ENCODE results near the gene AKNA.

The AKNA gene

DNA sequence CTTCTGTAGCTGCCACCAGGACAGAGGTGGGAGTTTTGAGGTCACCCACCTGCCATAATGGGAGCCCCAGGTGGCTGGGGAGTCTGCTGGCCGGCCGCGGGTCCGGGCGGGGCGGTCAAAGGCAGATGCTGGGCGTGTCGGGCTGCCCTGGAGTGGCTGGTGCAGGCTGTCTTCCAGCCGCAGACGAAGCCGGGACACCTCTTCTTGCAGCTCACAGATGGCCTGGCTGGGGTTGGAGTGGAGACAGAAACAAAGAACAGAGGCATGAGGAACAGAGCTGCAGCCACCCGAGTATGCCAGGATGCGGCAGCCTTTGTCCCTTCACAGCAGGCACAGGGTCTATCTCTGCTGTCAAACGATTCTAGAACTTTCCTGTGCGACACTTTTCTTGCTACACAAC lies 40.1 kb downstream of the AKNA start:
- no peak for TF ChIP-seq REST (IDR thresholded peaks at IDR 0.05; ENCODE audit: insufficient read depth in 1 of 2, low read depth in 2 of 2, low read length in 2 of 2)
- no peak for TF ChIP-seq TAF1 (IDR thresholded peaks at IDR 0.05; ENCODE audit: borderline replicate concordance, insufficient read depth, low read length)
- TF ChIP-seq POLR2AphosphoS5 (IDR thresholded peaks at IDR 0.05; ENCODE audit: low read depth, low read length), result no peak
- TF ChIP-seq FOXP2 (optimal IDR thresholded peaks at IDR 0.05; ENCODE audit: borderline replicate concordance, extremely low read depth, extremely low read length, insufficient read depth), result no peak
- no peak for TF ChIP-seq SIN3A (IDR thresholded peaks at IDR 0.05; ENCODE audit: borderline replicate concordance, insufficient read depth, low read length)

- TF ChIP-seq FOXP2 (optimal IDR thresholded peaks at IDR 0.05; ENCODE audit: borderline replicate concordance, extremely low read depth, extremely low read length, insufficient read depth) (no peak), SIN3A (IDR thresholded peaks at IDR 0.05; ENCODE audit: borderline replicate concordance, insufficient read depth, low read length) (no peak), POLR2AphosphoS5 (IDR thresholded peaks at IDR 0.05; ENCODE audit: low read depth, low read length) (no peak), REST (IDR thresholded peaks at IDR 0.05; ENCODE audit: insufficient read depth in 1 of 2, low read depth in 2 of 2, low read length in 2 of 2) (no peak), TAF1 (IDR thresholded peaks at IDR 0.05; ENCODE audit: borderline replicate concordance, insufficient read depth, low read length) (no peak)
These were observed 41.6 kb downstream of the AKNA start for GRCh38 chr9:114346146-114346545.

- no peak for TF ChIP-seq POLR2AphosphoS5 (IDR thresholded peaks at IDR 0.05; ENCODE audit: low read depth, low read length)
- no peak for TF ChIP-seq FOXP2 (optimal IDR thresholded peaks at IDR 0.05; ENCODE audit: borderline replicate concordance, extremely low read depth, extremely low read length, insufficient read depth)
- no peak for TF ChIP-seq TAF1 (IDR thresholded peaks at IDR 0.05; ENCODE audit: borderline replicate concordance, insufficient read depth, low read length)
- no peak for TF ChIP-seq REST (IDR thresholded peaks at IDR 0.05; ENCODE audit: insufficient read depth in 1 of 2, low read depth in 2 of 2, low read length in 2 of 2)
- no peak for TF ChIP-seq SIN3A (IDR thresholded peaks at IDR 0.05; ENCODE audit: borderline replicate concordance, insufficient read depth, low read length)
These were observed 42.2 kb downstream of the AKNA start for GRCh38 chr9:114345493-114346065.

DNA sequence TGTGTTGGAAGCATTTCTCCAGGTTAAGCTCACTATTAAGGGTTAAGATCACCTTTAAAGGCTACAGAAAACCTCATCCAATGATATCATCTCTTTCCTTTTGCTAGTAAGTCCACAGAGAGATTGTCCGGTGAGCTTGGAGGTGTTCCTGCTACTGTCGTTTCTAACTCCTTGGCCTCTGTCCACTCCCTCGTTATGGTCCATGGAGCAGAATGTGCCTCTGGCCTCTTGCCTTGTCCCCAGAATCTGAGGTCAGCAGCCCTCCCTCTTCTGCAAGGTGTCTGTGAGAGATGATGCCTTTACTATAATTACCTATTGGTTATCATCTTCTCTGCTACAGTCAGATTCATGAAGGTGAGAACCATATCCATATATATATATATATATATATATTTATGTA lies 43.1 kb downstream of the AKNA start:
- TF ChIP-seq REST (IDR thresholded peaks at IDR 0.05; ENCODE audit: insufficient read depth in 1 of 2, low read depth in 2 of 2, low read length in 2 of 2) (no peak), POLR2AphosphoS5 (IDR thresholded peaks at IDR 0.05; ENCODE audit: low read depth, low read length) (no peak), TAF1 (IDR thresholded peaks at IDR 0.05; ENCODE audit: borderline replicate concordance, insufficient read depth, low read length) (no peak), FOXP2 (optimal IDR thresholded peaks at IDR 0.05; ENCODE audit: borderline replicate concordance, extremely low read depth, extremely low read length, insufficient read depth) (no peak), SIN3A (IDR thresholded peaks at IDR 0.05; ENCODE audit: borderline replicate concordance, insufficient read depth, low read length) (no peak)

DNA sequence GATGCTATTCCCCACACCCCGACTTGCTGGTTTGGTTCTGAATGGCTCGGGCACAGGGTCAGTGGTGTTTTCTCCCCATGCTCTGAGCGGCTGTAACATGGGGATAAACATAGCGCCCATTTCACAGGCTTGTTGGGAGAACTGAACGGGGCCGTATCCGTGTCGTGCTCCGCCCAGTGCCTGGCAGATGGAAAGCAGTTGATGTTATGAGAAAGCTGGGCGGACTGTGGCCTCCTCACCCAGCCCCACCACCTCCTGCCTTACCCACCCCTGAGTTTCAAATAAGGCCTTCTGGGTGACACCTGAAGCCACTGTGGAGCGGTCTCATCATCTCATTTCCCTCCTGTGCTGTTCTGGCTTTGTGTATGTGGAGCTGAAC lies 43.6 kb downstream of the AKNA start:
- TF ChIP-seq TAF1 (IDR thresholded peaks at IDR 0.05; ENCODE audit: borderline replicate concordance, insufficient read depth, low read length) (no peak), SIN3A (IDR thresholded peaks at IDR 0.05; ENCODE audit: borderline replicate concordance, insufficient read depth, low read length) (no peak), REST (IDR thresholded peaks at IDR 0.05; ENCODE audit: insufficient read depth in 1 of 2, low read depth in 2 of 2, low read length in 2 of 2) (no peak), POLR2AphosphoS5 (IDR thresholded peaks at IDR 0.05; ENCODE audit: low read depth, low read length) (no peak), FOXP2 (optimal IDR thresholded peaks at IDR 0.05; ENCODE audit: borderline replicate concordance, extremely low read depth, extremely low read length, insufficient read depth) (no peak)

All from PFSK-1 (cell line).